Ramos (cell line): ENCODE data around the gene SLC38A6.

Source experiments
- in situ Hi-C: fragments of 300-500 bp; cut with MboI; formaldehyde crosslinking; loops from one replicate; pipeline ENCODE4 v1.14.3; 2022; ENCODE audit warnings: low sequenced_read_pairs; ENCODE audit not compliant: unreplicated experiment

The SLC38A6 gene

DNA sequence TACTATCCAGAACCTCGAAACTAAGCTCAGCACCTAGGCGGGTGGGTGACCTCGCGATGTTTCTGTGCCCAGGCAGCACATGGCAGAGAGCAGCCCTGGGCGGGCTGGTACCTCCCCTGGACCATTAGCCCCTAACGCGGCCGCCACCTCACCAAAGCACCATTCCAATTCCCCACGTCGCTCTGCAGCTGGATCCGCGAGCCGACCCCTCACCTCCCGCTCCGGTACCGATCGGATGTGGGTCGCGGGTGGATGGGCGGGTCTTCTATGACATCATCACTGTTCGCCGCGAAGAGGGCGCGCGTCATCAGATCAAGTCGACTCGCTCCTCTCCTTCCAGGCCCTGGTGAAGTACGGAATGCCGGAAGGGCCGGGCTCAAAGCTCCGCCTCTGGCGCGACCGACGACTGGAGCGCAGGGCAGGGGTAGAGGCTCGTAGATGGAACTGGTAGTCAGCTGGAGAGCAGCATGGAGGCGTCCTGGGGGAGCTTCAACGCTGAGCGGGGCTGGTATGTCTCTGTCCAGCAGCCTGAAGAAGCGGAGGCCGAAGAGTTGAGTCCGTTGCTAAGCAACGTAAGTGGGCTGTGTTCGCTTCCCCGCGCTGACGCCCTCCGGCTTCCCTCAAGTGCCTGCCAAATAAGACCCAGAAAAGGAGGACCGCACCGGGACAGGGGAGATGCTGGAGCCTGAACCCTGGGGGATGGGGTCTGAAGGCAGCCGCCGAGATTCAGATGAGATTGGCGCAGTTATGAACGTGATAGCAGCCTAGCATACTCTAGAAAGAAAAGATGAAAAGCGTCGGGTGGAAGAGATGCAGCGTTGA lies at the start of gene SLC38A6, which contains the start of gene TRMT5:
Gene SLC38A6 (plus strand): TSS at position 435 of the 822 bp plus-strand sequence. CDS start 33 bp downstream, at position 468.
Gene TRMT5 (minus strand): TSS at position 269 of the 822 bp plus-strand sequence. CDS start 106 bp downstream, at position 163.
- in situ Hi-C loops = no loop called here

DNA sequence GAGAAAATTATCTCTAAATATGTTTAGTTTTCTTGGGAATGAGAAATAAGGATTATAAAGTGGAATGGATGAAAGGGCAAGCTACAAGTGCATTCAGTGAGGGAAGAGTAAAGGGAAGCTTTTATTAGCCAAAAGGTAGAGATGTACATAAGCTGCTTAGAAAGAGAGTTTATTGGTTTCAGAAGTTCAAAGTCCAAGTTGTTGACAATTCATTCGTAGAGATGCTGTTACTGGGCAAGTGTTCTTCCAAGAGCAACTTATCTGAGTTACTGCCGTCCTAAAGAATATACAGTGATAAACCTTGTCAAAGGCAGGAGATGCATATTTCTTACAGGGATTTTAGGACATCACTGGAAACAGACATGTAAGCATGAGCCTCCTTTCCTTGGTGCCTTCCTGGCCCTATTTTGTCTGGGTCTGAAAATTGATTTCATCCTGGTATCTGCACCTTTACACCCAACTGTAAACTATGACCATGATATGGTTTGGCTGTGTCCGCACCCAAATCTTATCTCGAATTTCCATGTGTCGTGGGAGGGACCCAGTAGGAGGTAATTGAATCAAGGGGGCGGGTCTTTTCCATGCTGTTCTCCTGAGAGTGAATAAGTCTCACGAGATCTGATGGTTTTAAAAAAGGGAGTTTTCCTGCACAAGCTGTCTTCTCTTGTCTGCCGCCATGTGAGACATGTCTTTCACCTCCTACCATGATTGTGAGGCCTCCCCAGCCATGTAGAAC lies 47.0 kb upstream of the SLC38A6 start:
- in situ Hi-C loops = no loop called here

DNA sequence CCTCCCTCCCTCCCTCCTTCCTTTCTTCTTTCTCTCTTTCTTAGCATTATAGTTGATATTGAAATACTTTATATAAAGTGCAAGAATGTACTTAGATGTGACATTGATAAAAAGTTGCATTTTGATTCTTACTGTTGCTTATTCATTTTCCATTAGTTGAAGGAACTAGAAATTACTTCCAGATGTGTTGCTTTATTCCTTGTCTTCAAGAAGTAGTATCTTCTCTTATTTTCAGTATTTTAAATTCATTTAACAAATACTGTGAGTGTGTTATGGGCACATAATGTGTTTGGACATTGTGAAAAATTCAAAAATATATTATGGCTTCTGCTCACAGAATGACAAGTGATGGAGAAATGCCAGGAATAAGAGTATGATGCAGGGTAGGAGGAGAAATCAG lies 45.7 kb upstream of the SLC38A6 start:
- in situ Hi-C loops = no loop called here

DNA sequence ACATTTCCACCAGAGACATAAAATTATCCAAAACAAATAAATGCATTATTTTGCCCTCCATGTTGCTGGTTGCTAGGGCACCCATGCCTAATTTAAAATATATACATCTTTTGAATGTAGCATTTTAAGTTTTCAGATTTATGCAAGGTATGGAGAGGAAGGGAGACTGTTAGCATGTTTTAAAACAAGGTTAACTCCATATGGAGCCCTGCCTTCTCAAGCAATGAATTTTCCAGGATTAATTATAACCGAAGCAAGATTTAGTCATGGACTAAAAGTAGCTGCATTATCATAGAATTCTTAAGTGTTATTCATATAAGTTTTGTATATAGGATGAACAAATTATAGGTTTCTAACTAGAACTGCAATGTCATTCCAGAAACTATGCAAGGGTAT lies 37.4 kb upstream of the SLC38A6 start:
- in situ Hi-C loops = no loop called here

DNA sequence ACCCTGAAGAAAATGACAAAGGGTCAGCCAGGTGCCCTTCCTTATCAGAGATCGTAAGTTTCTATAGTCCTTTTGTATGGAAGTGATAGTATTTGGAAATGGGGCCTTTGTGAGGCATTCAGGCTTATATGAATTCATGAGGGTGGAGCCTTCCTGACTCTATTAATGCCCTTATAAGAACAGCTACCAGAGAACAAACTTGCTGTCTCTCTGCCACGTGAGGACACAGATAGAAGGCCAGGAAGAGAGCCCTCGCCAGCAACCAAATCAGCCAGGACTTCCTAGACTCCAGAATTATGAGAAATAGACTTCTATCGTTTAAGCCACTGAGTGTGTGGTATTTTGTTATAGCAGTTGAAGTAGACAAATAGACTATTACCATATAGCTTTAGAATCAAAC lies 36.8 kb upstream of the SLC38A6 start:
- in situ Hi-C loops = no loop called here

DNA sequence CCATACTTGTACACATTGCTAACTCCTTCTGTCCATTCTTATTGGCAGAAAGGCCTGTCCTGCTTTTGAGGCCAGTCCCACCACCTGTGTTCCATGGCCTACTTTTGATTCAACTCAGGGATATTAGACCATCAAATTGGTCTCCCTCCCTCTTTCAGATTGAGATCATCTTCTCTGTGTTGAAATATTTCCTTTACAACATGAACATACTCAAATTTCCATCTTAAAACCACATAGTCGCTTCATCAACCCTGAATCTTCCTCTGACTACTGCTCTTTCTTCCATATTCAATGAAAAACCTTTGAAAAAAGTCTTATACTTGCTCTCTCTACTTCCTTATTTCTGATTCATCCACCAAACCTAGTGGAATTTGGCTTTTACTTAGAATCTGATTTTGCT lies 35.1 kb upstream of the SLC38A6 start:
- in situ Hi-C loops = no loop called here

DNA sequence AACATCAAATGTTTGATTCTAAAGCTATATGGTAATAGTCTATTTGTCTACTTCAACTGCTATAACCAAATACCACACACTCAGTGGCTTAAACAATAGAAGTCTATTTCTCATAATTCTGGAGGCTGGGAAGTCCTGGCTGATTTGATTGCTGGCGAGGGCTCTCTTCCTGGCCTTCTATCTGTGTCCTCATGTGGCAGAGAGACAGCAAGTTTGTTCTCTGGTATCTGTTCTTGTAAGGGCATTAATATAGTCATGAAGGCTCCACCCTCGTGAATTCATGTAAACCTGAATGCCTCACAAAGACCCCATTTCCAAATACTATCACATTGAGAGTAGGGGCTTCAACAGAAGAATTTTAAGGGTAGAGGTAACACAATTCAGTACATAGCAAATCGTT lies 34.3 kb upstream of the SLC38A6 start:
- in situ Hi-C loops = no loop called here

DNA sequence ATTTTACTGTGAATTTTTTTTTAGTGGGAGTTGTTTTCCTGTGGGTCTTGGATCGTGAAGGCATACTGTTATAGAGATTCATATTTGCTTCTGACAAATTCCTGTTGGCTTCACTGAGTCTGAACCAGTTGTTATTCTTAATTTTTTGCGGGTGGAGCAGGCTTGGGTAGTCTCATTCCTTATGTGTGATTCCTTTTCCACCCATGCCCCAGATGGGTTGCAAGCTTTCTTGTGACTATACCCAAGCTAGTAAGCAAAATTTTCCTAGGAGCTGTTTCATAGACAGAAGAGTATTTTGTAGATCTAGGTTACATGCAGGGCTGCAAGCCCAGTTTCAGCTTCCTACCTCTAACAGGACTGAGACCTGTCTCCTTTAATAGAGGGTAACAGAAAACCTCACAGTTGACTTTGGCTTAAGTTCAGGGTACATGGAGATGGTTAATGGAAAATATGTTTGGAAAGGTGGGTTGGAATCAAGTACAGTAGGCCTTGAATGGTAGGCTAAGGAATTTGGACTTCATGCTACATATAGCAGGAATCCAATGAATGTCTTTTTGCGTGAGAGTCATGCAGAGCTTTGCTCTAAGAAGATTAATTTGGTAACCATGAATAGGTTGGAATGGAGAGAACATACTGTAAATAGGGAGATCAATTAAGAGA lies 29.1 kb upstream of the SLC38A6 start:
- in situ Hi-C loops = no loop called here

DNA sequence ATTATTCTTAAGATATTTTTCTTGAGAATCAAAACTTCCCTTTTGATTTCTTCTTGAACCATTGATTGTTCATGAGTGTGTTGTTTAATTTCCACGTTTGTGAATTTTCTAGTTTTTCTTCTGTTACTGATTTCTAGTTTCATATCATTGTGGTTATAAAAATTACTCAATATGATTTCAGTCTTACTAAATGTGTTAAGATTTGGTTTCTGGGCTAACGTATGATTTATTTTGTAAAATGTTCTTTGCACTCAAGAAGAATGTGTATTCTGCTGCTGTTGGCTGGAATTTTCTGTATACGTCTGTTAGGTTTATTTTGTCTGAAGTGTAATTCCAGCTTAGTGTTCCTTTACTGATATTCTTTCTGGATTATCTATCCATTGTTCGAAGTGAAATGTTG lies 24.8 kb upstream of the SLC38A6 start:
- in situ Hi-C loops = no loop called here

DNA sequence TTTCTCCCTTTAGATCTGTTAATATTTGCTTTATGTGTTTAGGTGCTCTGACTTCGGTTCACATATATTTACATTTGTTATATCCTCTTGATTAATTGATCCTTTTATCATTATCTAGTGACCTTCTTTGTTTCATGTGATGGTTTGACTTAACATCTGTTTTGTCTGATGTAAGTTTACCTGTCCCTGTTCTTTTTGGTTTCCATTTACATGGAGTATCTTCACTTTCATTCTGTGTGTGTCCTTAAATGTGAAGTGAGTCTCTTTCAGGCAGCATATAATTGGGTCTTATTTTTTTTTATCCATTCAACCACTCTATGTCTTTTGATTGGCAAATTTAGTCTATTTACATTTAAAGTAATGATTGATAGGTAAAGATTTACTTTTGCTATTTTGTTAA lies 24.4 kb upstream of the SLC38A6 start:
- in situ Hi-C loops = no loop called here

DNA sequence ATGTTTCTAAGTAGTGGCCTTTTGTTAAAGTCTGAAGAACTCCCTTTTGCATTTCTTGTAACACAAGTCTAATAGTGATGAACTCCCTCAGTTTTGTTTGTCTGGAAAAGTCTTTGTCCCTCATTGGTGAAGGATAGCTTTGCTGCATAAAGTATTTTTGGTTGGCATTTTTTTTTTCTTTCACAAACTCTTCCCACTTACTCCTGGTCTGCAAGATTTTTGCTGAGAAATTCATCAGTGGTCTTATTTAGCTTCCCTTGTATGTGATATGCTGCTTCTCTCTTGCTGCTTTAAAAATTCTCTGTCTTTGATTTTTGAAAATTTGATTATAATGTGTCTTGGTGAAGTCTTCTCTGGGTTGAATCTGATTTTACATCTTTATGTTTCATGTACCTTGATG lies 22.9 kb upstream of the SLC38A6 start:
- in situ Hi-C loops = no loop called here

DNA sequence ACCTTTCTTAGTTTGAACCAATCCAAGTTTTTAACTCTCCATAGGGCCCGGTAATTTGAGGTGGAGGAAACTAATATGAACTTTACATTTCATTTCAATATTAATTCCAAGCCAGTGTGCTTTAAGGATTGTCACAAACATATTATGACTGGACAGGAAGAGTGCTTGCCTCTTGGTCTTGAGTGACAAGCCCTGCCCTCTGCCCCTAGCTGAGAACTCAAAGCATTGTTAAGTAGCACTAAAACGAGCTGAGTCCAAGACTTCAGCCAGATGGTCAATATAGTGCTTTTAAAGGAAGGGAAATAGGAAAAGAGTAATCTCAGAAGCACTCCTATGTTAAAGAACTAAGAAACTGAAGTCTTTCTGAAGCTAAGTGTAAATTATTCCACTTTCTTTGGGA lies 17.3 kb upstream of the SLC38A6 start:
- in situ Hi-C loops = no loop called here

DNA sequence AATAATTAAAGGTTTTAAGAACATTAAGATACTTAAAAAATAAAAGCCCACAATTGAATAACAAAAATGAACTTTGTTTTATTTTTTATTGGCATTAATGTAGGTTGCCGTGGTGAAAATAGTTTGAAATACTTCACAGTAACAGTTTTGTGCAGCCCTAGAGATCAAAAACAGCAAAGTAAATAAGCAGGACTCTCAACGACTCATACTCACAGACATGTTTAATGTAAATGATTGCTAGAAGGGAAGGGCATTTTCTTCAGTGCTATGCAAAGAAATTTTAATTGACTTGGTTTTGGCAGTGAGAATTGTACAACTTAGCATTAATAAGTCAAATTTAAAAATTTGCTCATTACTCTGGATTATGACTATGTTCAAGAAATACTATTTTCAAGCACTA lies 16.1 kb upstream of the SLC38A6 start:
- in situ Hi-C loops = no loop called here

DNA sequence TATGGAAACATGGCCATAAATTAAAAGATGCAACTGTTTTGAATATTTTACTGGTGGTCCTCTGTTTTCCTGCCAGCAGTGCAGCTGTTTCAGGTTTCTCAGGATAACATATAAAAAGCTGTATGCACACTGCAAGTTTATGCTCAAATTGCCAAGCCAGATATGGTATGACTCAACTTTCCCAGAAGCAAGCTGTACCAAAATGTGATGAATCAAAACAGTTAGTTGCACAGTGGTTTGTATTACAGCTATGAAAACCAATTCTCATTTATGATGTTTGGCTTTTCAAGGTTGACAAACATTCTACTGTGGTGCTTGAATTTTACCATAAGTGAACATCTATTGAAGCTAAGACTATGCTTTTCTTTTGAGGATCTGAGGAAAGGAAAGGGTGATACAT lies 15.6 kb upstream of the SLC38A6 start:
- in situ Hi-C loops = no loop called here

DNA sequence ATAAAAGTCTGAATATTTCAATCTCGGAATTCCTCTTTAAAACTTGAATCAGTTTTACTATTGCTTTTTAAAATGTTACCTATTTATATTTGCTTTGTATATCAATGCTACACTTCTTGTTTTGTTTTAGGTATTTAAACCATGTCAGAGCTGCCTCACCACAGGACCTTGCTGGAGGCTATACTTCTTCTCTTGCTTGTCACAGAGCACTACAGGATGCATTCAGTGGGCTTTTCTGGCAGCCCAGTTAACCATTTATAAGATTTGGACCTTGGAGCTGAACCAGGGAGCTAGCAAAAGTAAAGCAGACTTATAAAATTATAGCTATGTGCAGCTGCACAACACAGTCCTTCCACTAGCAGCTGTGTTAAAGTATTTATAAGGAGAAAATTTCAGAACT lies 12.9 kb upstream of the SLC38A6 start:
- in situ Hi-C loops = no loop called here

DNA sequence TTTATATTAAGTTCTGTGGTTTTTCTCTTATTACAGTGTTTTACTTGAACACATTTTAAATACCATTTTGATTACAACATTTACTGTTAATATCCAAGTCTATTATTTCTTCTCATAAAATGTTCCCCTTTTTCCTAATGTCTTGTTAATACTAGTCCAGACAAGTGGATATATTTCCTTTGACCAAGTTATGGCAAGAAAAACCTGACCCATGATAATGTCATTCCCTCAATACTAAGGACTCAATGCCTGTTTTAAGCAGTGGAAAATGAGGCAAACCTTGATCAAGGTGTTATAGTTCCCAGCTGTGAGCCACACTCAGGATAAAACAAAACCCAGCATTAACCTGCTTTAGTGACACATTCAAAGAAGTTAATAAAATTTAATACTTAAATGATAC lies 12.4 kb upstream of the SLC38A6 start:
- in situ Hi-C loops = no loop called here

DNA sequence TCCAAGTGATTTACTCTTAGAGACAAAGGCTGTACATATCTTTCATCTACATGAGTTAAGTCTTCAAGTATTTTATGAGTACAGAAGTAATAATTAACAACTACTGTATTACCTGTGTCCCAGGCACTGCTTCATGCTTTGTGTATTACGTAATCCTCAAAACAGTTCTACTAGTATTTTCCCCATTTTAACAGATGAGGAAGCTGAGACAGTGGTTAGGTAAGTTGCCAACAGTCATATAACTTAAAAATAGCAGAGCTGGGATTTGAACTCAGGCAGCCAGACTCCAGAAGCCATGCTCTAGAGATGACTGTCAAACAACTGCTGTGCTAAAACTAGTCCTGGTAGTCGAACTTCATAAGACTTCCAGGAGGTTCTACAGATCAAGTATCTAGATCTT lies 10.9 kb upstream of the SLC38A6 start:
- in situ Hi-C loops = no loop called here

DNA sequence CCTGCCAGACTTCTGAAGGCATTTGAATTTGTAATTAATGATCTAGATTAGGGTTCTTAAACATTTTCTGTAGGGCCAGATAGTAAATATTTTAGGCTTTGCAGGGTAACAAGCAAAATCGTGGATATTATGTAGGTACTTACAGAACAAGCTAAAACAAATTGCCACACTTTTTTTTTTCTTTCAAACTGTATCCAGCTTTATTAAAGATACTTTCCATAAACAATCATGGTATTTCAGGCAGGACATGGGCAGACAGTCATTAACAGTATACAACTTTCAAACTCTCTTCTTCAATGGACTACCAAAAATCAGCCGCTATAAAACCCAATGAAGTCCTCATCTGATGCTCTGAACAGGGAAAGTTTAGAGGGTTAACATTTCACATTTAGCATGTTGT lies 9.8 kb upstream of the SLC38A6 start:
- in situ Hi-C loops = no loop called here

DNA sequence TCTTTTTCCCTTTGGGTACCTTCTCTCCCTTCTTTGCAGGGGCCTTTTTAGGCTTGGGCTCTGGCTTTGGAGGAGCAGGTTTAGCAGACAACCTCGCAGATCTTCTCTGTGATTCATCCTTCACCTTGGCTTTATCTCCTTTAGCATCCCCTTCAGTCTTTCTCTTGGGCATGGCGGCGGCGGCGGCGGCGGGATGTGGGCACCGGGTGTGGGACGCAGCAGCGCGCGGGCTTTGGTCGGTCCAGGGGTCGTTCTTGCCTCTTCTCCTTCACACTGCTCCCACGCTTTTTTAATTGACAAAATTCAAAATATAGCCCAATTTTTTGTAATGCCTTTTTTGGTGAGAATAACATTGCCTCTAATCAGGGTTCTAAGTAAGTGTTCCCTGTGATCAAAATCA lies 8.8 kb upstream of the SLC38A6 start:
- in situ Hi-C loops = no loop called here

DNA sequence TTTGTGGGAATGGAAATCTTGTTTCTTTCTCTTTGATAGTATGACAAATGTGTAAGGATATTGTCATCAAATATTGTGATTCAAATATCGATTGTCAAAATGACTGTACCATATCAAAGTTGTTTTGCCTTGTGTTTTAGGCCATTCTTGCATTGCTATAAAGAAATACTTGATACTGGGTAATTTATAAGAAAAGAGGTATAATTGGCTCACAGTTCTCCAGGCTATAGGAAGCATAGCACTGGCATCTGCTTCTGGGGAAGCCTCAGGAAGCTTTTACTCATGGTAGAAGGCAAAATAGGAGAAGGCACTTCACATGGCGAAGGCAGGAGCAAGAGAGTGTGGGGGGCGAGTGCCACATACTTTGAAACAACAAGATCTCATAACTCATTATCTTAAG lies 8.0 kb upstream of the SLC38A6 start:
- in situ Hi-C loops = no loop called here

DNA sequence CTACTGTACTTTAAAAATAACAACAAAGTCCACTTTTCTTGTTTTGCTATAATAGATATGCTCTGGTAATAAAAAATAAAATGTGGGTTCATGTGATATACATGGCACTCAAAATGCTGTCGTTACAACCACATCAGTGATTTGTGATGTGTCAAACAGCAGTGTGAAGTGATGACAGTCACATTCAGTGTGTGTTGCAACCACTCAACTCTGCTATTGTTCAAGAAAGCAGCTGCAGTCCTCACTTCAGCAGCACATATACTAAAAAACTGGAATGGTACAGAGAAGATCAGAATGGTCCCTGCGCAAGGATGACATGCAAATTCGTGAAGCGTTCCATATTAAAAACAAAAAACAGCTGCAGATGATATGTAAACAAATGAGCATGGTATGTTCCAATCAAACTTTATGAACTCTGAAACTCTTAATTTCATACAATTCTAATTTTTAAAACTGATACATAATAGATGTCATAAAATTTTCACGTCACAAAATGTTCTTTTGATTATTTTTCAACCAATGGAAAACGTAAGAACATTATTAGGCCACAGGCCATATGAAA lies 6.9 kb upstream of the SLC38A6 start:
- in situ Hi-C loops = no loop called here
